ENCODE measurements around the gene ZFP37.

ZFP37 gene

GRCh38 chr9:113057193-113057592 is 669 bp upstream of the ZFP37 start:
- H3K4me2 ChIP-seq (ENCODE audit: low read depth, low read length, poor library complexity, severe bottlenecking) = no peak overlapping the region

GRCh38 chr9:113042884-113043657 is 13.5 kb downstream of the ZFP37 start:
- no peaks in the 10 kb centered on the region for H3K79me2 ChIP-seq (ENCODE audit: insufficient read depth, low read length)

More at GRCh38 chr9:113057193-113057592, 669 bp upstream of the ZFP37 start:
- H3K9me3 ChIP-seq (ENCODE audit: insufficient read depth, low read depth, low read length) = peaks cover 4% of the 10 kb centered on the region; the same call in 1 of the 2 replicates
- no peaks in the 10 kb centered on the region for H4K20me1 ChIP-seq (ENCODE audit: insufficient read depth, low read length, poor library complexity, severe bottlenecking)
- H3K27me3 ChIP-seq (ENCODE audit: insufficient read depth, low read length, poor library complexity, severe bottlenecking) = no peaks in the 10 kb centered on the region
- H3K4me3 ChIP-seq (ENCODE audit: low read length, poor library complexity, severe bottlenecking) = no peak overlapping the region
- no peak overlapping the region for H2AFZ ChIP-seq (ENCODE audit: low read length)
- H3K36me3 ChIP-seq (ENCODE audit: insufficient read depth, low read length) = no peaks in the 10 kb centered on the region
- H3K4me1 ChIP-seq (ENCODE audit: insufficient read depth, low read length, poor library complexity, severe bottlenecking) = no peaks in the 10 kb centered on the region
- H3F3A ChIP-seq (ENCODE audit: low read depth) = no peaks in the 10 kb centered on the region
- H3K9me2 ChIP-seq (replicated peaks; ENCODE audit: low read depth, low read length) = no peaks in the 10 kb centered on the region
- TF ChIP-seq, protein P1, sequence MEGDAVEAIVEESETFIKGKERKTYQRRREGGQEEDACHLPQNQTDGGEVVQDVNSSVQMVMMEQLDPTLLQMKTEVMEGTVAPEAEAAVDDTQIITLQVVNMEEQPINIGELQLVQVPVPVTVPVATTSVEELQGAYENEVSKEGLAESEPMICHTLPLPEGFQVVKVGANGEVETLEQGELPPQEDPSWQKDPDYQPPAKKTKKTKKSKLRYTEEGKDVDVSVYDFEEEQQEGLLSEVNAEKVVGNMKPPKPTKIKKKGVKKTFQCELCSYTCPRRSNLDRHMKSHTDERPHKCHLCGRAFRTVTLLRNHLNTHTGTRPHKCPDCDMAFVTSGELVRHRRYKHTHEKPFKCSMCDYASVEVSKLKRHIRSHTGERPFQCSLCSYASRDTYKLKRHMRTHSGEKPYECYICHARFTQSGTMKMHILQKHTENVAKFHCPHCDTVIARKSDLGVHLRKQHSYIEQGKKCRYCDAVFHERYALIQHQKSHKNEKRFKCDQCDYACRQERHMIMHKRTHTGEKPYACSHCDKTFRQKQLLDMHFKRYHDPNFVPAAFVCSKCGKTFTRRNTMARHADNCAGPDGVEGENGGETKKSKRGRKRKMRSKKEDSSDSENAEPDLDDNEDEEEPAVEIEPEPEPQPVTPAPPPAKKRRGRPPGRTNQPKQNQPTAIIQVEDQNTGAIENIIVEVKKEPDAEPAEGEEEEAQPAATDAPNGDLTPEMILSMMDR (conservative IDR thresholded peaks at IDR 0.05; ENCODE audit: low read length) = no peak
- no peak for TF ChIP-seq EZH2phosphoT487 (IDR thresholded peaks at IDR 0.05; ENCODE audit: borderline replicate concordance)
- H3K9ac ChIP-seq (ENCODE audit: low read depth, low read length, poor library complexity, severe bottlenecking) = no peak overlapping the region
- no peaks in the 10 kb centered on the region for H3K79me2 ChIP-seq (ENCODE audit: insufficient read depth, low read length)

GRCh38 chr9:113026200-113026599 is 30.3 kb downstream of the ZFP37 start:
- Histone ChIP-seq H3K9me3 (ENCODE audit: insufficient read depth, low read depth, low read length) (no peaks in the 10 kb centered on the region; the same call in 1 of the 2 replicates), H3K27me3 (ENCODE audit: insufficient read depth, low read length, poor library complexity, severe bottlenecking) (no peaks in the 10 kb centered on the region), H3K4me1 (ENCODE audit: insufficient read depth, low read length, poor library complexity, severe bottlenecking) (no peaks in the 10 kb centered on the region), H3K4me2 (ENCODE audit: low read depth, low read length, poor library complexity, severe bottlenecking) (no peak overlapping the region), H3F3A (ENCODE audit: low read depth) (no peaks in the 10 kb centered on the region), H3K4me3 (ENCODE audit: low read length, poor library complexity, severe bottlenecking) (no peak overlapping the region), H2AFZ (ENCODE audit: low read length) (no peak overlapping the region), H3K79me2 (ENCODE audit: insufficient read depth, low read length) (no peaks in the 10 kb centered on the region), H3K9ac (ENCODE audit: low read depth, low read length, poor library complexity, severe bottlenecking) (no peak overlapping the region), H3K9me2 (replicated peaks; ENCODE audit: low read depth, low read length) (no peaks in the 10 kb centered on the region), H4K20me1 (ENCODE audit: insufficient read depth, low read length, poor library complexity, severe bottlenecking) (no peaks in the 10 kb centered on the region), H3K36me3 (ENCODE audit: insufficient read depth, low read length) (no peaks in the 10 kb centered on the region)
- no peak for TF ChIP-seq EZH2phosphoT487 (IDR thresholded peaks at IDR 0.05; ENCODE audit: borderline replicate concordance)
- TF ChIP-seq, protein P1 (conservative IDR thresholded peaks at IDR 0.05; ENCODE audit: low read length) = no peak

More at GRCh38 chr9:113042884-113043657, 13.5 kb downstream of the ZFP37 start:
- Histone ChIP-seq H3K36me3 (ENCODE audit: insufficient read depth, low read length) (no peaks in the 10 kb centered on the region), H3K4me1 (ENCODE audit: insufficient read depth, low read length, poor library complexity, severe bottlenecking) (no peaks in the 10 kb centered on the region), H3K27me3 (ENCODE audit: insufficient read depth, low read length, poor library complexity, severe bottlenecking) (no peaks in the 10 kb centered on the region), H3K9me2 (replicated peaks; ENCODE audit: low read depth, low read length) (no peaks in the 10 kb centered on the region), H4K20me1 (ENCODE audit: insufficient read depth, low read length, poor library complexity, severe bottlenecking) (no peaks in the 10 kb centered on the region), H3K4me2 (ENCODE audit: low read depth, low read length, poor library complexity, severe bottlenecking) (no peak overlapping the region), H2AFZ (ENCODE audit: low read length) (no peak overlapping the region), H3K4me3 (ENCODE audit: low read length, poor library complexity, severe bottlenecking) (no peak overlapping the region), H3K9ac (ENCODE audit: low read depth, low read length, poor library complexity, severe bottlenecking) (no peak overlapping the region), H3F3A (ENCODE audit: low read depth) (no peaks in the 10 kb centered on the region), H3K9me3 (ENCODE audit: insufficient read depth, low read depth, low read length) (peaks cover 40% of the 10 kb centered on the region; the same call in 1 of the 2 replicates)
- TF ChIP-seq, protein P1 (conservative IDR thresholded peaks at IDR 0.05; ENCODE audit: low read length) = no peak
- no peak for TF ChIP-seq EZH2phosphoT487 (IDR thresholded peaks at IDR 0.05; ENCODE audit: borderline replicate concordance)
